Esophagus muscularis mucosa (tissue), 3 donors: ENCODE measurements around the gene MCF2L2.

Experiments
- POLR2A ChIP-seq: fragments of 450-650 bp; IDR thresholded peaks from one replicate; pipeline ENCODE4 v1.6.1; 2017; ENCODE audit warnings: antibody characterized with exemption, moderate library complexity, mild to moderate bottlenecking, low read depth
- POLR2AphosphoS5 ChIP-seq, 2 donors: sonication (generic); formaldehyde crosslinking; IDR thresholded peaks; one replicate each; pipeline ENCODE4 v1.6.1; 2017; ENCODE audit warnings: antibody characterized with exemption in 2 of 2
- TF ChIP-seq, protein P1 (sequence below), 3 experiments: fragments of 200-600 bp in 2 of 3; fragments of 450-650 bp in 1 of 3; sonication (generic) in 2 of 3; IDR thresholded peaks; one replicate each; pipeline ENCODE4 v1.5.1; 2017 to 2019; ENCODE audit warnings: antibody characterized with exemption in 3 of 3, mild to moderate bottlenecking in 2 of 3, moderate library complexity in 1 of 3

DNA sequence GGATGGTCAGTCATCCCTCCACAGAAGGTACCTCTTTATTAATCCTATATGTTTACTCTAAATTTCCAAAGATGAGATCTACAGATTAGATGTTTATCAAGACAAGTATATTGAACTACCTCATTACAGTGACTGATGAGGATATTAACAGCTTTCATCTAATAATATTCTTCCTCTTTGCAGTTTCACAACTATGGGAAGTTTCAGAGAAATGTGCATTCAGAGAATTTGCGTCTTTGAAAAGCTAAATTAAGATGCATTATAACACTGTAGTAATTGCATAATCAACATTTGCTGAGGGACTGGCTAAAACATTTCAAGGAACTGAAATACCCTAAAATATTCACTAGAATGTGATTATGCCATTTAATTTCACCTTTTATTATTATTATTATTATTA, 46.7 kb downstream of the MCF2L2 start:
- TF ChIP-seq, protein P1, sequence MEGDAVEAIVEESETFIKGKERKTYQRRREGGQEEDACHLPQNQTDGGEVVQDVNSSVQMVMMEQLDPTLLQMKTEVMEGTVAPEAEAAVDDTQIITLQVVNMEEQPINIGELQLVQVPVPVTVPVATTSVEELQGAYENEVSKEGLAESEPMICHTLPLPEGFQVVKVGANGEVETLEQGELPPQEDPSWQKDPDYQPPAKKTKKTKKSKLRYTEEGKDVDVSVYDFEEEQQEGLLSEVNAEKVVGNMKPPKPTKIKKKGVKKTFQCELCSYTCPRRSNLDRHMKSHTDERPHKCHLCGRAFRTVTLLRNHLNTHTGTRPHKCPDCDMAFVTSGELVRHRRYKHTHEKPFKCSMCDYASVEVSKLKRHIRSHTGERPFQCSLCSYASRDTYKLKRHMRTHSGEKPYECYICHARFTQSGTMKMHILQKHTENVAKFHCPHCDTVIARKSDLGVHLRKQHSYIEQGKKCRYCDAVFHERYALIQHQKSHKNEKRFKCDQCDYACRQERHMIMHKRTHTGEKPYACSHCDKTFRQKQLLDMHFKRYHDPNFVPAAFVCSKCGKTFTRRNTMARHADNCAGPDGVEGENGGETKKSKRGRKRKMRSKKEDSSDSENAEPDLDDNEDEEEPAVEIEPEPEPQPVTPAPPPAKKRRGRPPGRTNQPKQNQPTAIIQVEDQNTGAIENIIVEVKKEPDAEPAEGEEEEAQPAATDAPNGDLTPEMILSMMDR (IDR thresholded peaks at IDR 0.05) = no peak
- TF ChIP-seq POLR2AphosphoS5 (IDR thresholded peaks at IDR 0.05) (no peak), POLR2A (no peak)
